Stimulated activated CD4-positive, alpha-beta T cell treated with anti-CD3 and anti-CD28 coated beads, Interleukin-15, amount 100 ng/mL, for 48 hours (primary cell): ENCODE data around the gene HUNK.
"Not testable (repeated sequence)": the region's sequence is repeated elsewhere in the genome, so short reads cannot be mapped to it uniquely, and the experiment has no call there.

Experiments
- DNase-seq, 2 donors: peaks; one replicate each; pipeline ENCODE4 v3.0.0-alpha.2; 2020; ENCODE audit warnings: low read depth in 2 of 2

The HUNK gene

GRCh38 chr21:31870472-31871193 is 2.2 kb upstream of the HUNK start:
- DNase-seq: no peak

DNA sequence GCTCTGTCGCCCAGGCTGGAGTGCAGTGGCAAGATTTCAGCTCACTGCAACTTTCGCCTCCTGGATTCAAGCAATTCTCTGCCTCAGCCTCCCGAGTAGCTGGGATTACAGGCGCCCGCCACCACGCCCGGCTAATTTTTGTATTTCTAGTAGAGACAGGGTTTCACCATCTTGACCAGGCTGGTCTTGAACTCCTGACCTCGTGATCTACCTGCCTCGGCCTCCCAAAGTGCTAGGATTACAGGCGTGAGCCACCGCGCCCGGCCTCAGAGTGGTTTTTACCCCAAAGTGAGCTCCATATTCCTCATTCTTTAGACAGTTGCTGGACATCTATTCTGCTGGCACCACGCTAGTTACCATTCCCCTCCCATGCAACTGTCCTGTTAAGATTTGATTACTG is 1.4 kb upstream of the HUNK start:
- DNase-seq: not testable (repeated sequence)

DNA sequence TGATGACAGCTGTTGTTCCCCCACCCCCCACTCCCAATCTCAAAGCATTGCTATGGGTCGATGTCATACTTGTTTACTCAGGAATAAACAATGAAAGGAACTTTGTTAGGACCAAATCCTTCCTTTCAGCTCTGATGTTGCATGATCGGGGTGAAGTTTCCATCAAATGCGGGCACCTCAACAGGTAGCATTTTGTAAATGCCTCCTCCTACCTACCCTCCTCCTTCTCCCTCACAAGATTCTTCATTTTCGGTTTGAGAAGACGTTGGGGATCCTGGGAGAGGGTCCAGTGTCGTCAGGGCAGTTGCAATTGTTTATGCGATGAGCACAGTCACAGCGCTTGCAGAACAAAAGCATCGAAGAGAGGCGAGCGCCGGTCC is 758 bp upstream of the HUNK start:
- no peak for DNase-seq

- DNase-seq: no peak
These were observed 465 bp downstream of the HUNK start for GRCh38 chr21:31873275-31873695.

GRCh38 chr21:31873696-31874599 is 1.1 kb downstream of the HUNK start:
- DNase-seq: peak; percentile 23 to 45

DNA sequence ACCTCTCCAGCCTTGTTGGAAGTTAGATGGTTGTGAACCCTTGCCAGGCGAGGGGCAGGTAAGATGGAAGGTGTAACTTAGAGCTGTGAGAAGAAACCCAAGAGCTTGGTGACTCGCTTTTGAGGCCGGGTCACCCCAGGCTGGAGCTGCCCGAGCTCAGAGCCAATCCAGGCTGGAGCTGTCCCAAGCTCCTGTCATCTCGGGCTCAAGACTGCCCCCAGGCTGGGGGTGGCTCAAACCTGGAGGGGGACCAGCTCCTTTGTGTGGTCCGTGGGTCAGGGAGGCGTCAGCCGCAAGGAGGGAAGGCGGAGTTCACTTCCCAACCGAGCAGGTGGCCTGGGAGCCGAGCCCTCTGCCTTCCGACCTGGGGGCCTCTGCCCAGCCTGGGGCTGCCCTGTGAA is 2.0 kb downstream of the HUNK start:
- no peak for DNase-seq

DNA sequence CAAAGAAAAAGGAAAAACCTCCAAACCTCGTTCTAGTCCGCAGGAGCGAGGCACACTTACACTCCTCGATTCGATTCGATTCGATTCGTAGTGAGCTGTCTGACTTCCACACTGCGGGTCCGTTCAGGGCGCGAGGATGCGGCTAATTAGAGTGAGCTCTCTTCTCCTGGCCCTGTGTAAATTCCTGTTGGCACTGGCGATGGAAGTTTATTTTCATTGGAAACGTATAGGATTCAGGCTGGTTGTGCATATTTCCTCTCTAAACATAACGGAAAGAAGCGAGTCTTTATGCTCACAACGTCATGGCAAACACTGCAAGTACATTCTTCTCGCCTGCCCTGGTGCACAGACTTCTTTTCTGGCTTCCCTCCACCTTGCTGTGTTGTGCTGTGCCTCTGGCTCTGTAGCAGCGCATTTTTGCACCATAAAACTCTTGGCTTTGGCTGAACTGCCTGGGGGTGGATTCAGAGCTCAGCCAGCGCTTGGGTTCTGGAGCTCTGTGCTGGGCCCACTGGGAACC is 2.7 kb downstream of the HUNK start:
- DNase-seq: no peak

DNA sequence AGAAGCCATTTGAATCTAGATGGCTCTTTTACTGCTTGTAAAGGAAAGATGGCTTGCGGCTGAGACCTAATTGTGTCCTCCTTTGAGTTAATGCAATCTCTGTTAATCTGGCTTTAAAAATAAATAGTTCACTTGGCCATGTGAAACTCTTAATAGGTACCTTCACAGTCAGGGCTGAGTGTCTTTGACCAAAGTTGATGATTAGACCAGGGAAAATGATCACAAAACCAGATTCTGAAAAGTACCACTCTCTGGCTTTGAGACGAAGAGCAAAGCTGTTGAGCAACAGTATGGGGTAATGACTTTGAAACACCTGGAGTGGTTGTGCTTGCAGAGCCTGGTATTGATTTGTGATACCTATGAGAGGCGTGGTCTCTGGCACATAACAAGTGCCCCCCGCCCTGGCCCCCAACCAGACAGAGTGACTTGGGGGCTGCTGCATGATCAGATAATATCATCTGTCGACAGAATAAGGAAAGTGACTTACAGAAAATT is 4.7 kb downstream of the HUNK start:
- DNase-seq: no peak

- DNase-seq: no peak
These were observed 6.0 kb downstream of the HUNK start for GRCh38 chr21:31878831-31879230.

- DNase-seq: no peak
These were observed 6.4 kb downstream of the HUNK start for GRCh38 chr21:31879241-31879650.

DNA sequence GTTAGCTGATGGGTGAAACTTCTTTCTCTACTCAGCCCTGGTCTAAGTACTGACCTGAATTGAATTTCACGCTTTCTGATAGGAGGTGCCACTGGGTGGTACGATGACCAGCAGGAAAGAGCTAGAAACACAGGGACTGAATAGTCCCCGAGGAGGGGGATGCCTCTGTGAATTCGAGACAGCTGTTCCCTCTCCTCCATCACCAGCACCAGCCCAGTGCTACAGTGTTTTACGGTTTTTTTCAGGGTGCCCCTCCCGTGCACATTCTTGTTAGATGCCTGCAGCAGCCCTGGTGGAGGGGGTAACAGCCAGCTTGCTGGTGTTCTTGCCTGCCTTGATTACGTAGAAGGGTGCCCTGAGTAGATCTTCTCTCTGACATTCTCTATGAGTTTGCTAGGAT is 7.1 kb downstream of the HUNK start:
- no peak for DNase-seq

GRCh38 chr21:31880816-31881215 is 8.0 kb downstream of the HUNK start:
- DNase-seq: no peak

- no peak for DNase-seq
These were observed 9.9 kb downstream of the HUNK start for GRCh38 chr21:31882711-31883110.

- no peak for DNase-seq
These were observed 12.3 kb downstream of the HUNK start for GRCh38 chr21:31885146-31885545.

DNA sequence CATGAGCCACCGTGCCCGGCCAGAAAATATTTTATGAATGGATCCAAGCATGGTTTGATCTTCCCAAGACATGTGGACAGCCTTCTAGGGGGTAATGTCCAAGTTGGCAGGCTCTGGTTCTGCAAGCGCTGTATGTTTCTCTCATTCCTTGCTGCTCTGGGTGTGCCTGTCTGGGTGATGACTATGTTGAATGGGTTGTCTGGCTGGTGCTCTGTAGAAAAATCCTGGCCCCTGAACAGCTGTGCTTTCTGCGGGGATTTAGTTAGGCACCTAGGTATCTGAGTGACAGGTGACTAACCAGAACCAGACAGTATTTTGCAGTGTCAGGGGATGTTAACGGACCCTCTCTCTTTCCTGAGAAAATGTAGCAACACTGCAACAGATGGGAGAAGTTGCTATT is 14.1 kb downstream of the HUNK start:
- DNase-seq: no peak

DNA sequence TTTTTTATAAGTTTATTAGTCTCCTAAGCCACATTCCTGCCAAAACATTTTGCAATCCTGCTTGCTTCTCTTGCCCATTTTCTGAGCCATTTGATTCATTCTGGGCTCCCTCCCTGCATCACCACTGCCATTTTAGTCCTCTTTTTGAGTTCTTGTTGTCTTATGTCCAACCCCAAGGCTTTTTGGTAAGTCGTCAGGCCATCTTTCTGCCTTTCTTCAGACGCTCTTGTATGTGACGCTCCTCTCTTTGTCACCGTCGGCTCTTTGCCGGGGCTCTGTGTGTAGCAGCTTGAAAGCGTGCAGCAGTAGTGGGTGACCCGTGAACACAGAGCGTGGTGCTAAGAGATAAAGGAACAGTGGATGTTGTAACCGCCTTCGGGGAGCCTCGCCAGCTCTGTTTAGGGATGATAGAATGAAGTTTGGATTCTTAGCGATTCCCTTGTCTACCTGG is 14.6 kb downstream of the HUNK start:
- no peak for DNase-seq

DNA sequence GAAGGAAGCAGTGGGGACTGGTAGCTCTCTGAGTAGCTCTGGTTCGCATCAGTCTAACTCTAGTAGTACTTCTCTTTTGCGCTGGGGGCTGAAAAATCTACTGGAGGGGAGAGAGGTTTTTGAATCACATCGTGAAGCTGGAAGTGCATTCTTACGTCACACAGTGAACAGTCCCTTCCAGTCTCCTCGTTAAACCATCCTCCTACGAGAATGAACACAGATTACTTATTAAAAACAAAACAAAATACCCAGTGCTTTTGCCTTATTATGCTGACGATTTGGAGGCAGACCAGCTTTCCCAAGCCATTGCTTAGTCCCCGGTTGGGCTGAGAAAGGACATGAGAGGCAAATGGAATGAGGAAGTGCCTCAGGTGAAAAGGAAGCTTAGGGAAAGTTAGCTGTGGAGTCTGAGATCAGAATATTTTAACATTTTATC is 16.1 kb downstream of the HUNK start:
- DNase-seq: no peak

DNA sequence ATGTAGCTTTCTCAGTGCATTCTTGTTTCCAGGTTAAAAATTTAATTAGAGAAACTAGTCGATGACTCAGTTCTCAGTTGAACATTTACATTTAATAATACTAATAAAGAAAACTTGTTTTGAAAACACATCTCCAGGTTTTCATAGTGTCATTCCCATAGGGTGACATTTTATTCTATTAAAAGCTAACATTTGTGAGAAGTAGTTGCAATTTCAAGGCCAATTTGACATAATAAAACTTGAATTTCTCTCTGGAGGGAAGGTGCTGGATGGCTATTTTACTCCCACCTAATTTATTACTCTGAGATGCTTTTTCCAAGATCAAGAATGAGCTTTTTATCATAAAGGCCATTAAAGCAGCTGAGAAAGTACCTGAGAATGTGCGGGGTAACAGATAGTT is 16.6 kb downstream of the HUNK start:
- no peak for DNase-seq

GRCh38 chr21:31892686-31893085 is 19.9 kb downstream of the HUNK start:
- no peak for DNase-seq

DNA sequence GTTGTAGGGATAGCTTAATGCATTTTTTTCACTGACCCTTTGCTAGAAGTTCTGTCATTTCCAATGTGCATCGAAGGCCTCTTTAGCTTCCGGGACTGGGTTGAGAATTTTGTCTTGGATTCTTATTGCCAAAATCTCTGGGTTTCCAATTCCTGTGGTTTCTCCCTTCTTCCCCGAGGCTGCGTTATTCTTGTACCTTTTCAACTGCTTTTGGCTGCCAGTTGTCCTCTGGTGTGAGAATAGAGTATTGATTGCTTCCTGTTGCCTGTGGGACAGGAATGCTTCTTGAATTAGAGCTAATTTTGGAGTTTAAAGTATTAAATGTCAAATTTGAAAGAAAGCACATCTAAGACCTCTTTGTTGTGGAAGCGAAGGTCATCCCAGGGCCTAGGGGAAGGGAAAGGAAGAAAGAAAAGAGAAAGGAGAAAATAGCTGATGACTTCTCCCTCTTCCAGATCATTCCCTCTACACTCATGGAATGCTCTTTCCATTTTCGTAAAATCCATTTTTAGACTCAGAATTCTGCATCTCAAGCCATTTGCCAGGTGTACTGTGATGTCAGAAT is 21.1 kb downstream of the HUNK start:
- DNase-seq: no peak

DNA sequence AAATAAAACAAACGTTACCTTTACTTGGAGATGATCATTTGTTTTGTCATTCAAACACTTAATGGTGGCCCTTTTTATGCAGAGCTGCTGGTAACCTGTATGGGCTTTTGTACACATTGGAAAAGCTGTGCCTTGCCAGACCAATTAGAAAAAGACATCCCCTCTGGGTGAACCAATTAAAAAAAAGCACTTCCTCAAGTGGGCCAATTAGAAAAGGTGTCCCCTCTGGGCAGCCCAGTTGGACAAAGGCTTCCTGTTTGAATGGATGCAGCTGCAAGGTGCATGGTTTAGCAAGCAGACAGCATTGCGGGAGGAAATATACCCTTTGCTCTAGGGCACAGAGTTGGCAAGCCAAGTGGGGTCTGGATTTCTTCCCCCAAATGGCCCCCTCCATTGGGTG is 21.6 kb downstream of the HUNK start:
- DNase-seq: no peak
